ENCODE measurements around the gene PRSS12. TPM values are rescaled to one million over a fixed set of nuclear protein-coding genes. Genes with fewer than 3 reads are reported as not detected.

PRSS12 gene
- total RNA-seq, 1 experiment from 2014 or later: 10.3 TPM

DNA sequence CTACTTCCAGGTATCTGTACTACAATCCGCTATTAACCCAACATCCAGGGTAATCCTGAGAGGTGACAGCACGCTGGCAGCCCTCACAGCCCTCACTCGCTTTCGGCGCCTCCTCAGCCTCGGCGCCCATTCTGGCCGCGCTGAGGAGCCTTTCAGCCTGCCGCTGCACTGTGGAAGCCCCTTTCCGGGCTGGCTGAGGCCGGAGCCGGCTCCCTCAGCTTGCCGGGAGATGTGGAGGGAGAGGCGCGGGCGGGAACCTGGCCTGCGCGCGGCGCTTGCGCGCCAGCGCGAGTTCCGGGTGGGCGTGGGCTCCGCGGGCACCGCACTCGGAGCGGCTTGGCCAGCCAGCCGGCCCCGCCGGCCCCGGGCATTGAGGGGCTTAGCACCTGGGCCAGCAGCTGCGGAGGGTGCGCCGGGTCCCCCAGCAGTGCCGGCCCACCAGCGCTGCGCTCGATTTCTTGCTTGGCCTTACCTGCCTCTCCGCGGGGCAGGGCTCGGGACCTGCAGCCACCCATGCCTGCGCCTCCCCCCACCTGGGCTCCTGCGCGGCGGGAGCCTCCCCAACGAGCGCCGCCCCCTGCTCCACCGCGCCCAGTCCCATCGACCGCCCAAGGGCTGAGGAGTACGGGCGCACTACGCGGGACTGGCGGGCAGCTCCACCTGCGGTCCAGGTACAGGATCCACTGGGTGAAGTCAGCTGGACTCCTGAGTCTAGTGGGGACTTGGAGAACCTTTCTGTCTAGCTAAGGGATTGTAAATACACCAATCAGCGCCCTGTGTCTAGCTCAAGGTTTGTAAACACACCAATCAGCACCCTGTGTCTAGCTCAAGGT lies 87.3 kb downstream of the PRSS12 start:
- in situ Hi-C loops (cut with HindIII; ENCODE audit: low pct_unique_long_range_greater_than_20kb, low sequenced_read_pairs): no loop called here
- no peak for DNase-seq (ENCODE audit: low read depth, low spot score)

GRCh38 chr4:118264096-118264495 lies 88.7 kb downstream of the PRSS12 start:
- no peak for DNase-seq (ENCODE audit: low read depth, low spot score)
- in situ Hi-C loops (cut with HindIII; ENCODE audit: low pct_unique_long_range_greater_than_20kb, low sequenced_read_pairs): no loop called here

GRCh38 chr4:118260309-118260708 lies 92.5 kb downstream of the PRSS12 start:
- DNase-seq (ENCODE audit: low read depth, low spot score): no peak
- in situ Hi-C loops (cut with HindIII; ENCODE audit: low pct_unique_long_range_greater_than_20kb, low sequenced_read_pairs): no loop called here

DNA sequence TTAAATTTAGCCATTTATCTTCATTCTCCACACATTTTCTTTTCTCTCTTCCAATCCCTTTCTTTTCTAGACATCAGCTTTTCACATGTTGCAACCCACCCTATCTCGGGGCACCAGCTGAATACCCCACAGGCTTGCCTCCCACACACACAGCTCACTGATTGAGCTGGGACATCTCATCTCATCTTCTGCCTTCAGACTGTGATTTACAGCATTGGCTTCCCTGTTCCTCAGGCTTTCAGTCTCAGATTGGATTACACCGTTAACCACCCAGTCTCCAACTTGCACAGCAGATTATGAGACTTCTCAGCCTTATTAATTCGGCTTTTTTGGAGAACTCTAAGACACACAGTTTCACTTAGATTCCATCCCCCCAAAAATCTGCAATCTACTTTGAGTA lies 93.7 kb downstream of the PRSS12 start:
- DNase-seq (ENCODE audit: low read depth, low spot score): no peak
- in situ Hi-C loops (cut with HindIII; ENCODE audit: low pct_unique_long_range_greater_than_20kb, low sequenced_read_pairs): no loop called here

GRCh38 chr4:118254368-118254767 lies 98.4 kb downstream of the PRSS12 start:
- no peak for DNase-seq (ENCODE audit: low read depth, low spot score)
- in situ Hi-C loops (cut with HindIII; ENCODE audit: low pct_unique_long_range_greater_than_20kb, low sequenced_read_pairs): no loop called here

GRCh38 chr4:118249890-118250289 lies 102.9 kb downstream of the PRSS12 start:
- no peak for DNase-seq (ENCODE audit: low read depth, low spot score)
- in situ Hi-C loops (cut with HindIII; ENCODE audit: low pct_unique_long_range_greater_than_20kb, low sequenced_read_pairs): no loop called here

DNA sequence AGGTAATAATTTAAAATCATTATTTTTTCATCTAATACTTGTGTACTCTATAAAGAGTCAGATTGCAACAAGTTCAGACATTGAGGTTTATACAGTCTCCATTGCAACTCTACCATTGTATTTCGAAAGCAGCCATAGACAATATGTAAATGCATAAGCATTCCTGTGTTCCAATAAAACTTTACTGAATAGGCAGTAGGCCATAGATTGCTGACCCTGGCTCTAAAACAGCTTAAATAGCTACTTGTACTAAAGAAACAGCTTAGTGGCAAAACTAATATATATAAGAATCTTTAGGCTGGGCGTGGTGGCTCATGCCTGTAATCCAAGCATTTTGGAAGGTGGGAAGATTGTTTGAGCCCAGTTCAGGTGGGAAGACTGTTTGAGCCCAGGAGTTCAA lies 115.3 kb downstream of the PRSS12 start:
- in situ Hi-C loops (cut with HindIII; ENCODE audit: low pct_unique_long_range_greater_than_20kb, low sequenced_read_pairs): no loop called here
- no peak for DNase-seq (ENCODE audit: low read depth, low spot score)

GRCh38 chr4:118235566-118236120 lies 117.2 kb downstream of the PRSS12 start:
- in situ Hi-C loops (cut with HindIII; ENCODE audit: low pct_unique_long_range_greater_than_20kb, low sequenced_read_pairs): no loop called here
- DNase-seq (ENCODE audit: low read depth, low spot score): no peak

Small RNA genes lying within 50 kb of the gene (small RNA-seq; reads per million reads assigned to genes)
- gene SNORA24: 0 reads per million in 2 experiments

Measured in SK-MEL-5 (cell line).